ENCODE results near the gene NOBOX.
"Not testable (repeated sequence)": the region's sequence is repeated elsewhere in the genome, so short reads cannot be mapped to it uniquely, and the experiment has no call there.

- TF ChIP-seq CTCF (IDR thresholded peaks at IDR 0.05); EZH2 (IDR thresholded peaks at IDR 0.05; ENCODE audit: borderline replicate concordance, insufficient read depth, low read depth, low read length, poor library complexity, severe bottlenecking): not testable (repeated sequence)
Measured at GRCh38 chr7:144362061-144362460, 41.4 kb downstream of the NOBOX start.

All from B cell (primary cell).